COLO668 (cell line): Measurements from ENCODE around the gene AQP4.

ENCODE experiments used
- DNase-seq: peaks from one replicate; lab custom pipeline; 2025; ENCODE audit not compliant: unreplicated experiment; lab: John Stamatoyannopoulos, UW

The AQP4 gene

GRCh38 chr18:26865557-26865956 lies at the start of gene AQP4:
Gene AQP4, minus strand, starts transcription at chr18:26865707. Its CDS starts 18 bp downstream, at chr18:26865689.
- DNase-seq = peak; percentile 27

GRCh38 chr18:26911840-26912239 lies 46.3 kb upstream of the AQP4 start:
- DNase-seq = no peak

- DNase-seq = no peak
Measured at GRCh38 chr18:26909599-26910290, 44.2 kb upstream of the AQP4 start.

- no peak for DNase-seq
Measured at GRCh38 chr18:26908906-26909305, 43.4 kb upstream of the AQP4 start.

GRCh38 chr18:26902291-26902690 lies 36.8 kb upstream of the AQP4 start:
- no peak for DNase-seq

GRCh38 chr18:26901020-26901419 lies 35.5 kb upstream of the AQP4 start:
- no peak for DNase-seq

- no peak for DNase-seq
Measured at GRCh38 chr18:26894426-26894825, 28.9 kb upstream of the AQP4 start.

GRCh38 chr18:26893996-26894395 lies 28.5 kb upstream of the AQP4 start:
- no peak for DNase-seq

- DNase-seq = no peak
Measured at GRCh38 chr18:26888259-26888658, 22.8 kb upstream of the AQP4 start.

- no peak for DNase-seq
Measured at GRCh38 chr18:26875040-26875654, 9.6 kb upstream of the AQP4 start.

- no peak for DNase-seq
Measured at GRCh38 chr18:26874283-26874682, 8.8 kb upstream of the AQP4 start.

GRCh38 chr18:26869640-26870039 lies 4.1 kb upstream of the AQP4 start:
- no peak for DNase-seq

- no peak for DNase-seq
Measured at GRCh38 chr18:26868968-26869586, 3.6 kb upstream of the AQP4 start.

- DNase-seq = no peak
Measured at GRCh38 chr18:26867471-26867870, 2.0 kb upstream of the AQP4 start.

- no peak for DNase-seq
Measured at GRCh38 chr18:26864658-26865057, 849 bp downstream of the AQP4 start.

GRCh38 chr18:26863921-26864497 lies 1.5 kb downstream of the AQP4 start:
- no peak for DNase-seq

GRCh38 chr18:26863122-26863879 lies 2.2 kb downstream of the AQP4 start:
- DNase-seq = peak; percentile 91

- no peak for DNase-seq
Measured at GRCh38 chr18:26862084-26862483, 3.4 kb downstream of the AQP4 start.

- DNase-seq = no peak
Measured at GRCh38 chr18:26854292-26854881, 11.1 kb downstream of the AQP4 start.

- DNase-seq = no peak
Measured at GRCh38 chr18:26853401-26853800, 12.1 kb downstream of the AQP4 start.

GRCh38 chr18:26843760-26844159 lies 21.7 kb downstream of the AQP4 start:
- no peak for DNase-seq
